HG02938 (cell line): Measurements from ENCODE around the gene KRT35.

ENCODE experiments used
- ATAC-seq: cut with Tn5 transposase; IDR thresholded peaks from one replicate; pipeline ENCODE4 v1.9.1; 2021; ENCODE audit warnings: mild to moderate bottlenecking, moderate library complexity; ENCODE audit not compliant: unreplicated experiment

KRT35 gene

DNA sequence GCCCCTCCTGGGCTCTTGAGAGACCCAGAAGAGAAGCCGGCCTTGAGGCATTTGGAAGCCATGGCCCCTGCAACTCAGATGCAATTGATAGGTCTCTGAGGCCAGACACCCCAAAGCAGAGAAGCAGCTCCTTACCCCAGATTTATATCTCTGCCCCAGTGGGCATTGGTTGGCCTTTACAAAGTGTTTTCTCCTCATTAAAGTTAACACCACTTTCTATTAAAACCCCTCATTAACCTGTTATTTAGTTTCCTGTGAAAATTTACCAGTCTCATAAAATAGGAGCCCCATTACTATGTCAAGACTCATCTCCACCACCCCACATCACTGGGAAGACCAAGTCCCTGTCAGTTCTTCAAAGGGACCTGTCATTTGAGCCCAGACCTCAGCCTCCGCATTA lies at the start of gene KRT35:
KRT35 (minus strand) TSS at position 116 of the 400 bp plus-strand sequence; CDS start at position 62, 54 bp downstream.
- ATAC-seq = no peak

DNA sequence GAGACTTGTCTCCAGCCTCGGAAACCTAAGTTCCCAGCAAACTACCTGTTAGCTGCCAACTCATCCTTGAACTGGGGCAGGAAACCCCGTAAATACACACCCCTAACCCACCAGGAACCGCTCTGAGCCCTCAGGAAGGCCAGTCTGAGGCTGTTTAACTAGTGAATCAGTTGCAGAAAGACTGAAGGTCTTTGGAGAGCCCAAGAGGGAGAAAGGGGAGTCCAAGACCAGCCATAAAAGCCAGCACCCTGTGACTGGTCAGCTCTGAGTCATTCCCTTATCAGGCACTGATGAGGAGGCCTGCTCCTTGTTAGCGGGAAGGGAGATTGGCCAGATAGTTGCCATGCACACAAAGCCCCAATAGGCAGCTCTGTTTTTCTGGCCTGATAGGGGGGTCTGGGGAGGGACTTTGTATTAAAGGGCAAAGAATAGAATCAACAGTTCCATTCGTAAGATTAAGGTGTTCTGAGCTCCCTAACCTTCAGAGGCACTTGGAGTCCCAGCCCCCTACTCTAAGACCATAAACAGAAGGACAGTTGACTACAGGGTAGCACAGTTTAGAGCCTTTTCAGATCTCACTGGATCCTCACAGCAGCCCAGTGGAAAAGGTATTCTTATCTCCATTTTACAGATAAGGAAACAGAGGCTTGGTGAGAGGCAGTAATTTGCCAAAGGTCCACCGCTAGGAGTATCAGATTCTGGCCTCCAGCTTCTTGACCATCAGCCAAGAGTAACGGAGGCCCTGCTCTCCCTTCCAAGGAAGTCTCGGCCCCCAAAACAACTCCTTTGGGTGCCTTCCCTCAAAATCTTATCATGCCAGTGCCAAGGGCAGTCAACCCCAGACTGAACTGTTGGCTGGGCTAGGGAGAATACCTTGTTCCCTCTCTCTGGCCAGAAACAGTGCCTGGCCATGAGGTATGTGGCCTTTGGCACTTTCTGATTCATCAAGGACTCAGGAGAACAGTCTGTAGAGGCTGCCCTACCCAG lies 49.4 kb upstream of the KRT35 start:
- ATAC-seq = no peak

DNA sequence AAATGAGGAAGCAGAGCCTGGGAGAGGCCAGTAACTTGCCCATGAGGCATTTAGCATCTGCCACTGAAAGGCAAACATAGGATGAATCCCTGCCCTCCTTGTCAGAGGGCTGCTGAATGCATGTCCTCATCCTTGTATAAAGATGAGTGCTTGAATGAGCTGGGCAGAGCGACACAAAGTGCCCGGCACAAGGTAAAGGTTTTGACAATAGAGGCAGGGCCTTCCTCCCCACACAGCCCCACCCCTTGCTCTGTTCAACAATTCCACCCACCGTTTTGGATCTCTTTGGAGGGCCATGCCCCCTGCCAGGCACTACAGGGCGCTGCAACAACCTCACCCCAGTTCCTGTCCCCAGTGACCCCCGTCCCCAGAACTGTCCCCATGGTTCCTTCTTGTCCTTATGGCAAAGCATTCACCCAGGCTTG lies 48.6 kb upstream of the KRT35 start:
- ATAC-seq = no peak

DNA sequence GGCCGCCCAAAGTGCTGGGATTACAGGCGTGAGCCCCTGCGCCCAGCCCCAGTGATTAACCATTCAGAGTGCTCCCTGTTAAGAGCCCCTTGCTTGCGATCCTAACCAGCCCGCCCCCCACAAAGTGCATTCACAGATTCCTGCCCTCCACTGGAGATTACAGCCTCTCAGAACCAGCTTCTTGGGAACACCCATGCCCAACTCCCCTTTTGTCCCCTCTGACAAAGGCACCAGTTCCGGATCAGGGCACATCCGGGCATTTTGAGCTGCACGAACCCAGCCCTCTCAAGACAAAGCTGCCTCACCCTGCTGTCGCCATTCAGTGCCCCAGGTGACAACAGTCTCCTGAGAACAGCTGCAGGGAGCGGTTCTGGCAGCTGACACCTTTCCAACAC lies 48.0 kb upstream of the KRT35 start:
- ATAC-seq = no peak

DNA sequence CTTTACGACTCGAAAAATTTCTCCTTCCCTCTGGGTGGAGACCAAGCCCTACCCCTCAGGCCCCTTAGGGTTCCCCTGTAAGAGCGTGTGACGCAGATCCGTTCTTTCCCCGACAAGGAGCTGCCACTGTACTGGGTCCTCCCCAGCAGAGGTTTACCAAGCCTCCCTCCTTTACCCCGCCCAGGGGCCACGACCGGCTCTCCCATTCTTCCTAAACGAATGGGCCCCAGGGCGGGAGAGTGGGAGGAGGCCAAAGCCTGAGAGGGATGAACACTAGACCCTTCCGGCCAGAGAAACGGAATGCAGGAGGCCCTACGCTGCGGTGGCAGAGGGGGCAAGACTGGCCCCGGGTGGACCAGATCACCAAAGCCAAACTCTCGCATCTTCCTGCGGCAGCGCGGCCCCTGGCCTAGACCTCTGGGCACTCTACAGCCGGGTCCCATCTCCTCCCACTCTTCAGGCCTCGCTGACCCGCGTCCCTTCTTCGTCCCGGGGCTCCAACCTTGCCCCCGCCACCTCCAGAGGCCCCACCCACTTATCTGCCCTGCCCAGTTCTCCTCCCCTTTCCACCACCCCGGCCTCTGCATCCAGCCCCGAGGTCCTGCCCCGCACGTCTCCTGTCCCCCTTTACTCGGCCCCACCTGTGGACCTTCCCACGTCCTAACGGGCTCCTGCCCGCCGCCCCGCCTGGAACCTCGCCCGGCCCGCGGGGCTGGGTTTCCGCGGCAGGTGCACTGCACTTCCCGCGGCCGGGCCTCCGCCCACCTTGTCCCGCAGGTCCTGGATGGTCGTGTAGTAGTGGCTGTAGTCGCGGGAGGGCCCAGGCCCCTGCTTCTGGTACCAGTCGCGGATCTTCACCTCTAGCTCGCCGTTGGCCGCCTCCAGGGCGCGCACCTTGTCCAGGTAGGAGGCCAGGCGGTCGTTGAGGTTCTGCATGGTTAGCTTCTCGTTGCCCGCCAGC lies 46.4 kb upstream of the KRT35 start:
- no peak for ATAC-seq

DNA sequence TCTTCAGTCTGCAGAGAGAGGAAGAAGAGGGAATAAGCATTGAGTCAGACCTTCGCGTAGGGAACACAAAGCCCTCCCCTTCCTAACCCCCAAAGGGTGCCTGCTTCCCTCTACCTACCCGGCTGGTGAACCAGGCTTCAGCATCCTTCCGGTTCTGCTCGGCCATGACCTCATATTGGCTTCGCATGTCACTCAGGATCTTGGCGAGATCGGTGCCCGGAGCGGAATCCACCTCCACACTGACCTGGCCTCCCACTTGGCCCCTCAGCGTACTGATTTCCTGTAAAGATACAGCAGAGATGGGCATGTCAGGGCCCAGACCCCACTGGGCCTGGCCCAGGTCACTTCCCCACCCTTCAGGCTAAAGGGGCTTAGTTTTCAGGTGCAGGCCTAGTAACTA lies 43.3 kb upstream of the KRT35 start:
- ATAC-seq = no peak

DNA sequence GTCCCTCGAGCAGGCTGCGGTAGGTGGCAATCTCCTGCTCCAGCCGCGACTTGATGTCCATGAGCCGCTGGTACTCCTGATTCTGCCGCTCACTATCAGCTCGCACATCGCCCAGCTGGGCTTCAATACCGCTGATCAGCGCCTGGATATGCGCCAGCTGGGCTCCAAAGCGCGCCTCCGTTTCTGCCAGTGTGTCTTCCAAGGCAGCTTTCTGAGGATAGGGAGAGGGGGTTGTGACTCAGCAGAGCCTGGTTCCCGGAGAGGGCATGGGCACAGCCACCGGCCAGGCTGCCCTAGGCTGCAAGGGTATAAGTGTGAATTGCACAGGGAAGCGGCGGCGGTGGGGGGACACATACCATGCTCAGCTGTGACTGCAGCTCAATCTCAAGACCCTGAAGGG lies 42.8 kb upstream of the KRT35 start:
- no peak for ATAC-seq

DNA sequence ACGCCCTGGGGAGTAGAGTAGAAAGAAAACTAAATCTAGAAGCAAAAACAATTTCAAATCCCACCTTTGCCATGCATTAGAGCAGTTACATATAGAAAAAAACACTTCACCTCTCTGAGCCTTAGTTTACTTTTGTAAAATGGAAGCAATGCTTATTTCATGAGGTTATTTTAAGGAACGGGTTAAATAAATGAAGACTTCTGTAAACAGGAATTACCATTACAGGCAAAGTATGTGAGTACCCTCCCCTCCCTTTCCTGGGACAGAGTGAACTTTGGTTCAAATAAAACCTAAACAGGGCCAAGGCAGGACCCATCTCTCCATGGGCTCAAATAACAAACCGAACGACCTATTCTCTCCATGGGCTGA lies 42.3 kb upstream of the KRT35 start:
- ATAC-seq = no peak

DNA sequence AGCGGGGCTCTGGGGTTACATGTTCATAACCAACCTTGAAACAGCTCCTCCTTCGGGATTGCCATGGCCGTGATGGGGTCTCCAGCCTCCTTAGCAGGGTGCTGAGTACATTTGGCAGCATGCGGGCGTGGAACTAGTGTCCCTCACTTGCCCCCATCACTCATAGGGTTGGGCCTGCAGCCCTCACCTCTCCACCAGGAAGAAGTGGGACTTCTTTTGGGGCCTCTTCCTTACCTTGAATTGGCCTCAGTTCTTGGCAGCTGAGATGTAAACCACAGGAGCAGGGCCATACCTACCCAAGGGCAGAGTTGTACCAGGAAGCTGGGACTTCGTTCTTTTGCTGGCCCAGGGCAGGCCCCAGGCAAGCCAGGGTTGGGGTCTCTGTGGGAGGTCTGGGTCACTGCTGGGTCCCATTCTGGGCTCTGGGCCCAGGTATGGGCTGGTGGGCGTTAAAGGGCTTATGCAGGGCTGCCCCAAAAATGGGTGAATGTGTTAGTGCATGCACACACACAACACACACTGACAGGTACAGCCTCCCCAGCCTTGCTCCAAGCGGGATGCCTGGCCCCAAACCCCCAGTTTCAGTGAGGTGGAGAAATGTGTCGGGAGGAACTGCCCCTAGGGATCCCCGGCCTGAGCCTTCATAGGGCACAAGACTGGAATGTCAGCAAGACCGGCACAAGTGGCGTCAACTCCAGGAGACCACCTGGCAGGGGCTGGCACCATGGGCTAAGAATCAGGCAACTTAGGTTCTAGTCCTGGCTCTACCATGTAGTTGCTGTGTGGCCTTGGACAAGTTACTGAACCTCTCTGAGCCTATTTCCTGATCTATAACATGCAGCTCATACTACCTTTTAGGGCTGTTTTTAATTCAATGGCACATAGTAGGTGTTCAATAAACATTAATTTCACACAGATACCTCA lies 41.6 kb upstream of the KRT35 start:
- no peak for ATAC-seq

DNA sequence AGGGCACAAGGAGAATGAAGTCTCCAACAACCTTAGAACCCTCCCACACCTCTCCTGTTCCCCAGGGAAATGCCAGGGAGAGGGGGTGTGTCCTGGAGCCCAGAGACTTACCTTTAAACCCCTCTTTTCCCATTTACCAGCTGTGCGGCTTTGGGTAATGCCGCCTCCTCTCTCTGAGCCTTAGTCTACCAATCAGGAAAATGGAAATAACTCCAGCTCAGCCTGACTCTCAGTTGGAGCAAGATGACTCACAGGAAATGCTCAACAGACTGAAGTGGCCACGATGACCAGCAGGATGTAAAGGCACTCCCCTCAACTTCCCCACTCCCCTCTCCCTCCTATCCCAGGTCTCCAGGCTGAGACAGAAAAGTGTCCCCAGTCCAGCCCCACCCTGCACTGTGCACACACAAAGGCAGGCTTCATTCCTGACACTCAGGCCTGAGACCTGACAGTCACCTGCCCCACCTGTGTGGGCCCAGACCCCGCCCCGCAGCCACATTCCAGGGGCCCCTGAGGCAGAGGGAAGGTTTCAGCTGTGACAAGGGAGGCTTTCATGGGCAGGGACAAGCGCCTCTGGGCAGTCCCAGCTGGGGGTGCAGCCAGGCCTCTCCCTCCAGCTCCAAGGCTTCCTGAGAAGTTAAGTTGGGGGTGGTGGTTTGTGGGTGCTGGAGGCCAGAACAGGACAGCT lies 40.8 kb upstream of the KRT35 start:
- ATAC-seq = no peak

DNA sequence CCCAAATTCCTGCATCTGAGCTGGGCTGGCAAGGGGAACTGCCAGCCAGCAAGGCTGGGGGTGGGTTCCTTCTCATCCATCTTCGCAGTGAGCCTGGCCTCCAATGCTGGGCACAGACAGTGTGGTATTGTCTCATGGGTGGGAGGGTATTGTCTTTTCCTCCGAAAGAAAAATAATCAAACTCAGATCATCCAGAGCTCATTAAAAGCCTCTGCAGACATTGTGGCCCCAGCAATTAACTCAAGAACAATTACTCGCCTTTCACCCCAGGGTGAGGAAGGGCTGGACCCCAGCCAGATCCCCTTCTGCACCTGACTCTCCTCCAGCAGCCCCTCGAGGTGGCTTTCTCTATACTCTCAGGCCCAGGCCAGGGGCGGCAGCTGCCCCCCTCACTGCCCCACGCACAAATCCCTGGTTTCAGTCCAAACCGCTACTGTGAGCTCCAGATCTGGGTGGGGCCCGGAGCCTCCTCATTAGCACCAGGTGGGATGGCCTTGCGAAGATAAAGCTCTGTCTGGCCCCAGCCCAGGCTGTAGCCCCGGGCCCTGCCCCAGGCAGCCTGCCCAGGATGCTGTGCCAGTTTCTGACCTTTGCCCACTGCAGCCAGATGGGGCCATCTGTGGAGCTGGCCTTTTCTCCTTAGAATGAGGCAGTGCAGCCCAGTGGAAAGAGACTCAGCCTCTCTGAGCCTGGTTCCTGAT lies 40.0 kb upstream of the KRT35 start:
- no peak for ATAC-seq

DNA sequence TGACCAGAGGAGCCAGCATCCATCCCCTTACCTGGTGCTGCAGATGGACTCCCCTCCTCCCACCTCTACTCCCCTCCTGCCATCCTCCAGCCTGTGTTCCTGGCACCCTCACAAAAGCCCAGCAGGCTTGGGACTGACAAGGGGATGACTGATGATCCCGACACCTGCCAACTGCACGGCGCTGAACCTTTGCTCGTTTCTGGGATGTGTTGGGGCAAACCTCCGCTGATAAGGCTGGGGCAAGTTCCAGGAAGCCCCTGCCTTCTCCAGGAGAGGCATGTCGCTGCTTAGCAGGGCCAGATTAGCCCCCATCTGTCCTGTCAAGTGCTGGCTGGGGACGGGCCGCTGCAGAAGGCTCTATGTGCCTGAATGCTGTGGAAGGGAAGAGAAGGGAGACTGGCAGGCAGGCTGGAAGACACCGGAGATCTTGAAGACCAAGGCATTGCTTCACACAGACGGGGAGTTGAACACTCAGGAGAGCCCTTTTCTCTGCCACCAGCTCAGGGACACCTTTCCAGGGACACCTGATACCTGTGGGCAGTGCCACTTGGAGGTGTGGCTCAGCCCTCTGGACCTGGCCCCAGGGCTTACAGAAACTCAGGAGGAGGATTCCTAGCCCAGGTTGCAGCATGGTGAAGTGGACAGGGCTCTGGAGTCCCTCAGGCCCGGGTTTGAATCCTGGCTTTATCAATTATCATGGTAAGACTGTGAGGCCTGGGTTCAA lies 38.7 kb upstream of the KRT35 start:
- no peak for ATAC-seq

DNA sequence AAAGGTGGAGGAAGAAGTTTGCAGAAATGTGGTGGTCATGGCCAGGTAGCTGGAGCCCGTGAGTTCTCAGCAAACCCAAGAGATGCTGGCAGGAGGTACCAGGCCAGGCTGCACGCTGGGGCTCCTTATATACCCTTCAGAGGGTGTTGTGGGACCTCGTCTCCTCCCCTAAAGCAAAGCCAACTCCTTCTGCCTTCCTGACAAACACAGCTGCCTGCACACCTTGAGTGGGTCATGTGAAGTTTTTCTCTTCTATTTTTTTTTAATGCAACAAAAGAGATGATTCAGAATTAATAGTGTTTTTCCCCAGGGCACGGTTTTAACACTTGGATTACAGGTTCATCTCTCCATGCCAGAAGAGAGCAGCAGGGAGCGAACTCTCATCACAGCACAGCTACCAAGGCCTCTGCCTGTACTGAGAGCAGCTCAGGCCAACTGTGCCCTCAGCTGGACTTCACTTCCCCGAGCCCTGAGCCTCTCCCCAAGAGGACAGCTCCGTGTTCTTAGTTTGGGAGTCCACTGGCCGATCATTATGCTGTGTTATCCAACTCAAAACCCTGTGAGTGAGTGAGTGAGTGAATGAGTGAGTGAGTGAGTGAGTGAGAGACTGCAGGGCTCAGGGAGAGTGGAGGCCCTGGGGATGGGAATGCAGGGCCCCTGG lies 38.0 kb upstream of the KRT35 start, which contains the start of gene KRT15:
KRT15 (minus strand) TSS at position 102 of the 661 bp plus-strand sequence; CDS start at position 39, 63 bp downstream.
- no peak for ATAC-seq

DNA sequence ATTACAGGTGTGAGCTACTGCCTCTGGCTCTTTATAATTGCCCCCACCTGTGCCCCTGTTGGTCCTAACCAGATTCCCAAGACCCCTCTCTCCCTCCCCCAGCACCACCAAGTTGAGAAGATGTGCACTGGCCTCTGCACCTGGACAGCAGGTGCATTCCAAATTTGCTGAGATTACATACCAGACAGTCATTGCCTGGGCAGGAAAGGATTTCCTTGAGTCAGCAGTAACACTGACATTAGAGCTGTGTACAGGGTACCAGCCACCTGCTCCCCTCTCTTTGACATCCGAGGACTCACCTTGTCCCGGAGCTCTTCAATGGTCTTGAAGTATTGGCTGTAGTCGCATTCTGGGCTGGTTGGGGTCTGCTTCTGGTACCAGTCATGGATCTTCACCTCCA lies 37.1 kb upstream of the KRT35 start:
- no peak for ATAC-seq

DNA sequence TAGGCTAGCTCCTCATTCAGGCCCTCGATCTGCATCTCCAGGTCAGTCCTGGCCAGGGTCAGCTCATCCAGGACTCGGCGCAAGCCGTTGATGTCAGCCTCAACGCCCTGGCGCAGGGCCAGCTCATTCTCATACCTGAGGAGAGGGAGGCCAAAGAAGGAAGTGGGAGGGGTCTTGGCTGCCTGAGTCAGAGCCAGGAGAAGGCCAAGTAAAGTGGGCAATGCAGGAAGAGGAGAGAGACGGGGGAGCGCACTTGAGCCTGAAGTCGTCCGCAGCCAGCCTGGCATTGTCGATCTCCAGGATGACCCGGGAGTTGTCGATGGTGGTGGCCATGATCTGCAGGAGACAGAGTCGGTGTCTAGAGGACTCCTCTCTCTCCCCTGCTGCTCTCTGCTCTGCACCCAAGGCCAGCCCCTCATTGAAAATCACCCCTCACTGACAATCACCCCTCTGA lies 35.9 kb upstream of the KRT35 start:
- ATAC-seq = no peak

DNA sequence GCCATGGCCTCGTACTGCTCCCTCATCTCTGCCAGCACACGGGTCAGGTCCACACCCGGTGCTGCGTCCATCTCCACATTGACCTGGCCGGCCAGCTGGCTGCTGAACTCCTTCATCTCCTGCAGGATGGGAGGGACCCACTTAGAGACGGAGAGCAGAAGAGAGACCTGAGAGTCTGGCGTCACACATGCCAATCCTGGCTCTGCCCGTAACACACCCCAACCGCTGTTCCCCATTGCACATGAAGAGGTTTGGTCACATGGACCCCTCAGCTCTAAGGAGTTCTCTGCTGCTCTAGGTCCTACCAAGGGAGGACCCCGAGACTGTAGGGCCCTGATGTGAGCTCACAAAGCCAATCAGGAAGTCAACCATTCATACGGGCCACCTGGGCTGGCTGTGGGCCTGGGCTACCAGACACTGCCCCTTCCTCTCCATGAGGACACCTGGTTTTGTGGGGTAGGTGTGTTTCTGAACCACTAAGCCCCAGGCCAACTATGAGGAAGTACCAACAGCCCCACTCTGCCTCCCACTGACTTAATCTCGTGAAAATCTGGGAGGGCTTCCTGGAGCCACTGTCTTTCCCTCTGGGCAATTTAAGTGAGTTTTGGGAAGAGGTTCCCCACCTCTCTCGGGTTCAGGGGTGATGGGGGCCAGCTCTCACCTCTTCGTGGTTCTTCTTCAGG lies 35.3 kb upstream of the KRT35 start:
- ATAC-seq = no peak

DNA sequence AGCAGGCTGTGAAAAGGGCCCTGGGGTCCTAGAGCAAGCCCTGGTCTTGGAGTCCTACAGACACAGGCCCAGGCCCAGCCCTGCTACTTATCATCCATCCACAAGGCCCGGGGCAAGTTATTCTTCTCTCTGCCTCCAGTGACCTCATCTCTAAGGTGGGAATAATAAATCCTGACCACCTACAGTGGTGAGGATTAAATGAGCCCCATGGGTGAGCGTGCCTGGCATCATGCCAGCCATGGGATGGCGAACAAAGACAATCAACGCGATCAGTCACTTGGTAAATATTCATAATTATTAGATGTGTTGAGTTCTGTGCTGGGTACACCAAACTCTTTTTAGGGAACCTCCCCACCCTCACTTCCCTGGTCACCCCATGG lies 32.2 kb upstream of the KRT35 start:
- no peak for ATAC-seq
